Measurements from ENCODE around the gene AFF3. TPM values are rescaled to one million over a fixed set of nuclear protein-coding genes. Genes with fewer than 3 reads are reported as not detected.
"Not testable (repeated sequence)": the region's sequence is repeated elsewhere in the genome, so short reads cannot be mapped to it uniquely, and the experiment has no call there.

Gene AFF3
- total RNA-seq, 1 experiment from 2014 or later = 1.6 TPM

- in situ Hi-C loops (cut with HindIII; ENCODE audit: low pct_unique_long_range_greater_than_20kb, low sequenced_read_pairs) = no loop called here
- no peak for DNase-seq (ENCODE audit: low read depth)
Observed at GRCh38 chr2:99747842-99748241, 394.5 kb downstream of the AFF3 start.

GRCh38 chr2:99743146-99743545 lies 399.2 kb downstream of the AFF3 start:
- in situ Hi-C loops (cut with HindIII; ENCODE audit: low pct_unique_long_range_greater_than_20kb, low sequenced_read_pairs) = no loop called here
- DNase-seq (ENCODE audit: low read depth) = no peak

- DNase-seq (ENCODE audit: low read depth) = no peak
- in situ Hi-C loops (cut with HindIII; ENCODE audit: low pct_unique_long_range_greater_than_20kb, low sequenced_read_pairs) = no loop called here
Observed at GRCh38 chr2:99737537-99737936, 404.9 kb downstream of the AFF3 start.

- peak; percentile 8 for DNase-seq (ENCODE audit: low read depth)
- in situ Hi-C loops (cut with HindIII; ENCODE audit: low pct_unique_long_range_greater_than_20kb, low sequenced_read_pairs) = no loop called here
Observed at GRCh38 chr2:99735753-99736152, 406.6 kb downstream of the AFF3 start.

- in situ Hi-C loops (cut with HindIII; ENCODE audit: low pct_unique_long_range_greater_than_20kb, low sequenced_read_pairs) = not testable (repeated sequence)
- peak; percentile 14 for DNase-seq (ENCODE audit: low read depth)
Observed at GRCh38 chr2:99735314-99735713, 407.1 kb downstream of the AFF3 start.

- no peak for DNase-seq (ENCODE audit: low read depth)
- in situ Hi-C loops (cut with HindIII; ENCODE audit: low pct_unique_long_range_greater_than_20kb, low sequenced_read_pairs) = no loop called here
Observed at GRCh38 chr2:99734236-99734635, 408.2 kb downstream of the AFF3 start.

GRCh38 chr2:99729104-99730025 lies 413.0 kb downstream of the AFF3 start:
- DNase-seq (ENCODE audit: low read depth) = no peak
- in situ Hi-C loops (cut with HindIII; ENCODE audit: low pct_unique_long_range_greater_than_20kb, low sequenced_read_pairs) = no loop called here

- in situ Hi-C loops (cut with HindIII; ENCODE audit: low pct_unique_long_range_greater_than_20kb, low sequenced_read_pairs) = no loop called here
- no peak for DNase-seq (ENCODE audit: low read depth)
Observed at GRCh38 chr2:99728166-99728565, 414.2 kb downstream of the AFF3 start.

- in situ Hi-C loops (cut with HindIII; ENCODE audit: low pct_unique_long_range_greater_than_20kb, low sequenced_read_pairs) = no loop called here
- DNase-seq (ENCODE audit: low read depth) = no peak
Observed at GRCh38 chr2:99727199-99727598, 415.2 kb downstream of the AFF3 start.

- DNase-seq (ENCODE audit: low read depth) = no peak
- in situ Hi-C loops (cut with HindIII; ENCODE audit: low pct_unique_long_range_greater_than_20kb, low sequenced_read_pairs) = no loop called here
Observed at GRCh38 chr2:99726691-99727090, 415.7 kb downstream of the AFF3 start.

- DNase-seq (ENCODE audit: low read depth) = no peak
- in situ Hi-C loops (cut with HindIII; ENCODE audit: low pct_unique_long_range_greater_than_20kb, low sequenced_read_pairs) = no loop called here
Observed at GRCh38 chr2:99725820-99726219, 416.6 kb downstream of the AFF3 start.

- no peak for DNase-seq (ENCODE audit: low read depth)
- in situ Hi-C loops (cut with HindIII; ENCODE audit: low pct_unique_long_range_greater_than_20kb, low sequenced_read_pairs) = no loop called here
Observed at GRCh38 chr2:99722476-99722875, 419.9 kb downstream of the AFF3 start.

- peak; percentile 22 for DNase-seq (ENCODE audit: low read depth)
- in situ Hi-C loops (cut with HindIII; ENCODE audit: low pct_unique_long_range_greater_than_20kb, low sequenced_read_pairs) = no loop called here
Observed at GRCh38 chr2:99719102-99719501, 423.3 kb downstream of the AFF3 start.

GRCh38 chr2:99715956-99716355 lies 426.4 kb downstream of the AFF3 start:
- in situ Hi-C loops (cut with HindIII; ENCODE audit: low pct_unique_long_range_greater_than_20kb, low sequenced_read_pairs) = no loop called here
- DNase-seq (ENCODE audit: low read depth) = no peak

GRCh38 chr2:99714349-99714748 lies 428.0 kb downstream of the AFF3 start:
- in situ Hi-C loops (cut with HindIII; ENCODE audit: low pct_unique_long_range_greater_than_20kb, low sequenced_read_pairs) = no loop called here

GRCh38 chr2:99711144-99711543 lies 431.2 kb downstream of the AFF3 start:
- in situ Hi-C loops (cut with HindIII; ENCODE audit: low pct_unique_long_range_greater_than_20kb, low sequenced_read_pairs) = no loop called here
- no peak for DNase-seq (ENCODE audit: low read depth)

More at GRCh38 chr2:99714349-99714748, 428.0 kb downstream of the AFF3 start:
- no peak for DNase-seq (ENCODE audit: low read depth)

- DNase-seq (ENCODE audit: low read depth) = no peak
- in situ Hi-C loops (cut with HindIII; ENCODE audit: low pct_unique_long_range_greater_than_20kb, low sequenced_read_pairs) = no loop called here
Observed at GRCh38 chr2:99710721-99711120, 431.7 kb downstream of the AFF3 start.

- in situ Hi-C loops (cut with HindIII; ENCODE audit: low pct_unique_long_range_greater_than_20kb, low sequenced_read_pairs) = no loop called here
Observed at GRCh38 chr2:99709229-99709628, 433.2 kb downstream of the AFF3 start.

GRCh38 chr2:99708231-99708630 lies 434.2 kb downstream of the AFF3 start:
- in situ Hi-C loops (cut with HindIII; ENCODE audit: low pct_unique_long_range_greater_than_20kb, low sequenced_read_pairs) = no loop called here
- no peak for DNase-seq (ENCODE audit: low read depth)

More at GRCh38 chr2:99709229-99709628, 433.2 kb downstream of the AFF3 start:
- DNase-seq (ENCODE audit: low read depth) = no peak

GRCh38 chr2:99707592-99707991 lies 434.8 kb downstream of the AFF3 start:
- in situ Hi-C loops (cut with HindIII; ENCODE audit: low pct_unique_long_range_greater_than_20kb, low sequenced_read_pairs) = no loop called here
- no peak for DNase-seq (ENCODE audit: low read depth)
